Stimulated activated CD4-positive, alpha-beta T cell treated with anti-CD3 and anti-CD28 coated beads, TNF-alpha, amount 100 ng/mL, for 4 hours (primary cell): ENCODE results near the gene ART5.

Experiments used
- DNase-seq, 3 experiments: peaks; one replicate each; pipeline ENCODE4 v3.0.0-alpha.2; 2020; ENCODE audit warnings: low read depth in 3 of 3

The ART5 gene, protein sequence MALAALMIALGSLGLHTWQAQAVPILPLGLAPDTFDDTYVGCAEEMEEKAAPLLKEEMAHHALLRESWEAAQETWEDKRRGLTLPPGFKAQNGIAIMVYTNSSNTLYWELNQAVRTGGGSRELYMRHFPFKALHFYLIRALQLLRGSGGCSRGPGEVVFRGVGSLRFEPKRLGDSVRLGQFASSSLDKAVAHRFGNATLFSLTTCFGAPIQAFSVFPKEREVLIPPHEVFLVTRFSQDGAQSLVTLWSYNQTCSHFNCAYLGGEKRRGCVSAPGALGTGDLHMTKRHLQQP

GRCh38 chr11:3641701-3642070 lies at the start of gene ART5:
TSS of gene ART5 (minus strand) at chr11:3641992. CDS start at chr11:3641862, 130 bp downstream.
- DNase-seq: no peak

- DNase-seq: no peak
These were observed 45.0 kb upstream of the ART5 start for GRCh38 chr11:3686751-3687150.

- DNase-seq: no peak
These were observed 44.1 kb upstream of the ART5 start for GRCh38 chr11:3685923-3686322.

- no peak for DNase-seq
These were observed 43.0 kb upstream of the ART5 start for GRCh38 chr11:3684819-3685172.

DNA sequence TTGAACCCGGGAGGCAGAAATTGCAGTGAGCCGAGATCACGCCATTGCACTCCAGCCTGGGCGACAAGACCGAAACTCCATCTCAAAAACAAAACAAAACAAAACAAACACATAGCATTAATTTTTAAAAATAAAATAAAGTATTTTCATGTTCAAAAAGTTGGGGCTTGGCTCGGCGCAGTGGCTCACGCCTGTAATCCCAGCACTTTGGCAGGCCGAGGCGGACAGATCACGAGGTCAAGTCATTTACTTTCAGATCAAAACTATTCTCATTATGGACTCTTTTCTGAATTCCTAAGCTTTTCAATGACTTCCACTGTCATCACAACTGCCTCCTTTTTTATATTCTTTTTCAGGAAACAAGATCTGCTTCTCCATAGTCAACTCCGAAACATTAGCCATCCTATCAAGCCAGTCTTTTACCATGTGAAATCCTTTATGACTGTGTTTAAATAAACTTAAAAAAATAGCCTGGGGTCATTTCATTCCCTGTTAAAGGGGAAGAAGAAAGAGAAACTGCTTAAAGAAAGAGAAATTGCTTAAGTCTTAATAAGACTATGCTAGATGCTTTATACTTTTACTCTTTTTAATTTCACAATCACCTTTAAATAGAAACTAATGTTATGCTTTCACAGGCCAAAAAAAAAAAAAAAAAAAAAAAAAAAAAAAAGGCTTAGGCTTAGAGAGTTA lies 42.5 kb upstream of the ART5 start:
- no peak for DNase-seq

GRCh38 chr11:3683039-3683438 lies 41.2 kb upstream of the ART5 start:
- no peak for DNase-seq

DNA sequence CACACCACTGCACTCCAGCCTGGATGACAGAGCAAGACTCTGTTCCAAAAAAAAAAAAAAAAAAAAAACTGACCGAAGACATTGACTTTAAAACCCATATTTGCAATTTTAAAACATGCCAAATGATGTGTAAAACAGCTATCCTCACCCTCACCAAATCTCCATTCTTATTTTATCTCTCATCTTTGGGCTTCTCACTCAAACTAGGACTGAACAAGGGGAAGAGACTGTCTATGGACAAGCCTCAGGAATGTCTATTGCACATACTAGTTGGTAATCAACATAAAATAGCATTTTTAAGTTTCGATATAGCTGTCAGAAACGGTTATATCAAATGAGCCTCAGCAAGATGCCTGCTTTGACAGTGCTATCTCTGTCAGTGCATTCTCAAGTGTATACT lies 37.3 kb upstream of the ART5 start:
- no peak for DNase-seq

- no peak for DNase-seq
These were observed 34.2 kb upstream of the ART5 start for GRCh38 chr11:3675971-3676370.

DNA sequence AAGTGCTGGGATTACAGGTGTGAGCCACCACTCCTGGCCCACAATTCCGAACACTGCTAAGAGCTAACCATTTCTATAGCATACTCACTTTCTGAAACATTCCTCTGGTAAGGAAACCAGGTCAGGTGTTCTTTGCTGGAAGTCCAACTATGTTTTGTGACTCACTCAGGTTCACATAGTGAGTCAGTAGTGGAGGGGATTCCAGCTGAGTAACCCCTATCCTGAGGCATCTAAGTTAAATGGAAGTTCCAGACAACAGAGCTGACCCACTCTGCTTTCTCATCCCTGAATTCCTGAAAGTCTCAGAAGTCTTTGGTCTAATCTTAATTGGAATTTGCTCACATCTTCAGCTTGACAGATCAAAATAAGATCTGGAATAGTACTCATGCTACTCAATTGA lies 32.4 kb upstream of the ART5 start:
- no peak for DNase-seq

DNA sequence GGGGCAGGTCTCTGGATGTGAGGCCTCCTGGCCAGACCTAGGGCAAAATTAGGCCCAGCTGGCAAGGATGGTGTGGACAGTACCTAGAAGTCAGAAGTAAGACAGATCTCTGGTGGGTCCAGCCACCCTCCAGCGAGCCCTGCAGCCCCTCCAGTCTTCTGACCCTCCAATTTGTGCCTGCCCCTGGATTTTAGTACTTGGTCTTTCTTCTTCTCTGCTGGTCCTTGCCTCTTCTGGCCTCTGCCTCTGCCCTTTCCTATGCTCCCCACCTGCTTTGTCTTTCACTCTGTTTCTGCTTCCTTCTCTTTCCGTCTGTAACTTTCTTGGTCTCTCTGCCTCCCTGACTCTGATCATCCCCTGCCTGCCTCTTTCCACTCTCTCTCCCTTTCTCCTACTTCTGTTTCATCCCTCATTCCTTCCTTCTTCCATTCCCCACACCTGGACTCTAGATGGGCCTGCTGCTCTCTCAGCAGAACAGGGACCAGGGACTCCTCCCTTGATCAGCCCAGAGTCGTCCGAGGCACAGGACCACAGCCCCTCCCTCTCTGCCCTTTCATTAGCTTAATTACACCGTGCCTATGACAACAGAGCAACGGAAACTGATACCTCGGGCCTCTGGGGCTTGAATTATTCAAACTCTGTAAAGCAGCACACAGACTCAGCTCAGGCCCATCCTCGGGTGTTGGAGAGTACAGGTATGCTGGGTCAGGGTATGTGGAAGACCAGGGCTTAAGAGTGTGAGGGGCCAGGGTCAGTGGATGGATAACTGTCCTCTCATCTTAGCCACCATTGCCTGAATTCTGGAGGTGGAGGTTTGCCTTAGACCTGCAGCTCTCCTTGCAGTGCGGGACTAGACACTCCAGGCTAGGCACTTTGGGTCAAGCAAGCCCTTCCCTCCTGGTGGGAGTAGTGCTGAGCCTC lies 29.8 kb upstream of the ART5 start, which contains the start of gene CHRNA10:
Gene CHRNA10 (minus strand): TSS at position 51 of the 921 bp plus-strand sequence. CDS start 72 bp downstream, outside the sequence.
- no peak for DNase-seq

DNA sequence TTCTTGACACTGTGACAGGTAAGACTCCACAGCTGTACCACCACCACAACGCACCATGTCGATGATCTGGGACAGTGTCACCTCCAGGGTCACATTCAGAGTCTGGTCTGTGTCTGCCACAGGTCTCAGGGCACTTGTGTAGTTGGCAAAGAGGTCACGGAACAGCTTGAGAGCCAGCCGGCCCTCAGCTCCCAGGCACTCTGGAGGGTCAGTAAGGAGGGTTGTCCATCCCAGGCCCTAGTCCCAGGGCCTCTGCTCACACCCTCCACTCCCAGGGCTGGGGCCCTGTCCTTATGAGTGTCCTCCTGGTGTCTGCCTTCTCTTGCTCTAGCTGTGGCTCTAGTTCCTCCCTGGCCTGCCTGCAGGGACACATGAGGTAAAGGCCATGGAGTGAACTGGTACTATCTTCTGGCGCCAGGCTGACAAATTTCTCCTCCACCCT lies 28.0 kb upstream of the ART5 start:
- DNase-seq: no peak

DNA sequence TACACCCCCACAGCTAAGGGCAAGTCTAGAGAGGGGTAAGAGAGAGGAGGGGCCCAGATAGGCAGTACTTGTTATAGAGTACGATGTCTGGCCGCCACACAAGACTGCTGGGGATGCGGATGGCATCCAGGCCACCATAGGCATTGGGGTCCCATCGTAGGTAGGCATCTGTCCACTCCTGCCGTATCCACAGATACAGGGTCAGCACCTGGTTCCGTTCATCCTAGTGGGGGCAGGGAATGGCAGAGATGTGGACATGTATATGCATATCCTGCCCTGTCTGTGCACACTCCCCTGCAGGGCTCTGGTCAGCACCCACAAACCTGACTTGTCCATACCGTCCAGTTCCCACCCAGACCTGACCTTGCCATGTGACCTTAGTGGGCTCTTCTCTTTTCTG lies 27.3 kb upstream of the ART5 start:
- no peak for DNase-seq

DNA sequence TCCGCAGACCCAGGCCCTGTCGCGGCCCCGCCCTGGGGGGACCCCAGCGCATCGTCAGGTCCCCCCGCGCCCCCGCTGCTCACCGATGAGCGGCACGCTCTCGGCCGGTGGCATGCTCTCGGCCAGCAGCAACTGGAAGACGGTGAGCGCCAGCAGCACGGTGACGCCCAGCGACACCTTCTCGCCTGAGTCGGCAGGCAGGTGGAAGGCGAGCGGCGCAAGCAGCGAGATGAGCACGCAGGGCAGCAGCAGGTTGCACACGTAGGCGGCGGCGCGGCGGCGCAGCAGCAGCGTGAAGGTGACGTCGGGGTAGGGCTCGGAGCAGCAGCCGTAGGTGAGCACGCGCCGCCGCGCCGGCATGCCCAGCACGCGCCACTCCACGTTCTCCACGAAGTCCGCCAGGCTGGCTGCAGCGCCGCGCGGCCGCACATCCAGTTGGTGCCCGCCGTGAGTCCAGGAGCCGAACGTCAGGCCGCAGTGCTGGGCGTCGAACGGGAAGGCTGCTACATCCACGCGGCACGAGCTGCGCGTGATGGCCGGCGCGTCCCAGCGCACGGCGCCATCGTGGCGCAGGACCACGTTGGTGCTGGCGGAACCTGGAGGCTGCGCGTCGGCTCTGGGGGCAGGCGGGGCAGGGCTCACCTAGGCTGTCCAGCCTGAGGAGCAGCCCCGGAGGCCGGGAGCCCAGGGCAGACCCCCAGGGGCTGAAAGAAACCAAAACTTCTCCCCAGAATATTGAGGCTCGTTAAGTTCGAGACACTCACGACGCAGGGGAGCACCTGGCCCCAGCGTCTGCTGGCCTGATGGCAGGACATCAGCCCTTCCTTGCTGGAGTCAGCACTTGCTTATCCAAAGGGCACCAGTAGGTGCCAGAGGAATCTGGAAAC lies 25.6 kb upstream of the ART5 start:
- DNase-seq: no peak

- no peak for DNase-seq
These were observed 24.3 kb upstream of the ART5 start for GRCh38 chr11:3666023-3666530.

GRCh38 chr11:3665336-3666022 lies 23.7 kb upstream of the ART5 start:
- DNase-seq: no peak

GRCh38 chr11:3664032-3664630 lies 22.3 kb upstream of the ART5 start:
- no peak for DNase-seq

GRCh38 chr11:3662856-3663255 lies 21.1 kb upstream of the ART5 start:
- no peak for DNase-seq

DNA sequence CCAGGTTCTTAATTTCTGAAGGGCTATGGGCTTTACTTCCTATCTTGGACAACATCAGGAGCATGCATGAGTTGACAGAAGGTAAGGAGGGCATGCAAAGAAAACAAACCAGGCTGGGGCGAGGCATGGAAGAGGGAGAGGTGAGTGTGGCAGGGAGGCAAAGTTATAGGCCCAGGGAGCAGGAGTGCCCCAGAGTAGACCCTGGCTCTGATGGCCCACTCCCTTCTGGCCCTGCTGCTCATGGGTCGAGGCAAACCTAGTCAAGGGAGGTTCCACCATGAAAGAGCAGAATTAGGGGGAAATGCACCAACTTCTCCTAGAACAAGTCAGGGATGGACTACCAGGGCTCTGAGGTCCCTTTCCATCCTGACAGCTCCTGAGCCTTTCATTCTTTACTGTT lies 19.2 kb upstream of the ART5 start:
- no peak for DNase-seq

DNA sequence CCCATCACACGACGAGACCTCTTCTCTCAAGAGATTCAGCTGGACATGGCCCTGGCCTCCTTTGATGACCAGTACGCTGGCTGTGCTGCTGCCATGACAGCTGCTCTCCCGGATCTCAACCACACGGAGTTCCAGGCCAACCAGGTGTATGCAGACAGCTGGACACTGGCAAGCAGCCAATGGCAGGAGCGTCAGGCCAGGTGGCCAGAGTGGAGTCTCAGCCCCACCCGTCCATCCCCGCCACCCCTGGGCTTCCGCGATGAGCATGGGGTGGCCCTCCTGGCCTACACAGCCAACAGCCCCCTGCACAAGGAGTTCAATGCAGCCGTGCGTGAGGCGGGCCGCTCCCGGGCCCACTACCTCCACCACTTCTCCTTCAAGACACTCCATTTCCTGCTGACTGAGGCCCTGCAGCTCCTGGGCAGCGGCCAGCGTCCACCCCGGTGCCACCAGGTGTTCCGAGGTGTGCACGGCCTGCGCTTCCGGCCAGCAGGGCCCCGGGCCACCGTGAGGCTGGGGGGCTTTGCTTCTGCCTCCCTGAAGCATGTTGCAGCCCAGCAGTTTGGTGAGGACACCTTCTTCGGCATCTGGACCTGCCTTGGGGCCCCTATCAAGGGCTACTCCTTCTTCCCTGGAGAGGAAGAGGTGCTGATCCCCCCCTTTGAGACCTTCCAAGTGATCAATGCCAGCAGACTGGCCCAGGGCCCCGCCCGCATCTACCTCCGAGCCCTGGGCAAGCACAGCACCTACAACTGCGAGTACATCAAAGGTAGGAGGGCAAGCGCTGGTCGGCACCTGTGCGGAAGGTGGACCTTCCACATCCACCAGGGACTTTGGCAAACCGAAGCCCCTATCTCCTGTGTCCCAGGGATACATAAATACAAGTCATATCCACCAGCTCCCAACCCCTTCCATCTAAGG lies 18.1 kb upstream of the ART5 start:
- DNase-seq: no peak
